GM12892 (cell line): ENCODE data around the gene LAMA5.

Experiments used
- DNase-seq: peaks from one replicate; pipeline ENCODE4 v3.0.0; 2011; ENCODE audit not compliant: insufficient read length
- FAIRE-seq: peaks from 2 replicates; lab custom pipeline; 2011; peaks lifted over from hg19 to GRCh38; lab: Jason Lieb, UNC
- POLR2A ChIP-seq: IDR thresholded peaks from 2 replicates; pipeline ENCODE4 v1.6.1; 2011; ENCODE audit warnings: low read depth, low read length, control low read depth
- POLR2AphosphoS5 ChIP-seq: IDR thresholded peaks from 2 replicates; pipeline ENCODE4 v1.6.1; 2011; ENCODE audit warnings: low read depth, low read length, control low read depth
- TAF1 ChIP-seq: IDR thresholded peaks from 2 replicates; pipeline ENCODE4 v1.6.1; 2011; ENCODE audit warnings: low read depth, mild to moderate bottlenecking, control low read depth, low read length, borderline replicate concordance

LAMA5 gene

DNA sequence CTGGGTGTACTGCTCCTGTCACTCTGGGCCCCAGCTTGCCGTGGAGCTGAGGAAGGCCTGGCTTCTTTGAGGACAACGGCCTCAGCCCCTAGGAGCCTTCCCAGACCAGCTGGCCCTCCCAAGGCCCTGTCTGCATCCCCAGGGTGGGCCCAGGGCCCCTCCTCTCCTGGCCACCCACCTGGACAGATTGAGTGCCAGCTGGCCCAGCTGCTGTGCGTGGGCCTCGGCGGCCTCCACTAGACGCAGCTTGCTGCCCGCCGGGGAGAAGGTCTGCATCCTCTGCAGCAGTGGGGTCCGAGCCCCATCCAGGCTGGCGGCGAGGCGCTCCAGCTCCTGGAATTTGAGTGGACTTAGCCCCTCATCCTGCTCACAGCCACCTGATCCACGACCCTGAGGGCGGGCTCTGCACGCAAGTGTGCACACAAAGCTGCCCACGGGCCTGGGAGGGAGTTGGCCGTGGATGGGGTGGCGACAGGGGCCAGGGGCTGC is 49.9 kb downstream of the LAMA5 start:
- FAIRE-seq: no peak
- TF ChIP-seq TAF1 (no peak), POLR2A (no peak), POLR2AphosphoS5 (no peak)
- no peak for DNase-seq

- TF ChIP-seq TAF1 (no peak), POLR2A (no peak), POLR2AphosphoS5 (no peak)
- DNase-seq (no peak), FAIRE-seq (no peak)
These were observed 50.6 kb downstream of the LAMA5 start for GRCh38 chr20:62316331-62317166.

DNA sequence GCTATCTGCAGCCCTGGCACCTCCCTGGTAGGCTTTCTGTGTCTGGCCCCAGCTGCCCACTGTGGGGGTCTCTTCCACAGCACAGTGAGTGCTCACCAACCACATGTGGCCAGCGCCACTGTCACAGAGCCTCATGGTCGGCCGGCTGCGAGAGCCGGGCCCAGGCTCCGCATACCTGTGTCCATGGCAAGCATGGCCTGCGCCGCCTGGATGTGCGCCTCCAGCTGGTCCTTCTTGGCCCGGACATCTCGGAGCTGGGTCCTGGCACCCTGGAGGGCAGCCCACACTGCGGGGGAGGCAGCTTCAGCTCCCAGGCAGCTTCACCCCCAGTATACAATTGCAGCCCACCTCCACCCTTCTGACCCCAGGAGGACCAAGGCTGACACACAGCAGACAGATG is 51.3 kb downstream of the LAMA5 start:
- TF ChIP-seq TAF1 (no peak), POLR2AphosphoS5 (no peak), POLR2A (no peak)
- FAIRE-seq (no peak), DNase-seq (no peak)

DNA sequence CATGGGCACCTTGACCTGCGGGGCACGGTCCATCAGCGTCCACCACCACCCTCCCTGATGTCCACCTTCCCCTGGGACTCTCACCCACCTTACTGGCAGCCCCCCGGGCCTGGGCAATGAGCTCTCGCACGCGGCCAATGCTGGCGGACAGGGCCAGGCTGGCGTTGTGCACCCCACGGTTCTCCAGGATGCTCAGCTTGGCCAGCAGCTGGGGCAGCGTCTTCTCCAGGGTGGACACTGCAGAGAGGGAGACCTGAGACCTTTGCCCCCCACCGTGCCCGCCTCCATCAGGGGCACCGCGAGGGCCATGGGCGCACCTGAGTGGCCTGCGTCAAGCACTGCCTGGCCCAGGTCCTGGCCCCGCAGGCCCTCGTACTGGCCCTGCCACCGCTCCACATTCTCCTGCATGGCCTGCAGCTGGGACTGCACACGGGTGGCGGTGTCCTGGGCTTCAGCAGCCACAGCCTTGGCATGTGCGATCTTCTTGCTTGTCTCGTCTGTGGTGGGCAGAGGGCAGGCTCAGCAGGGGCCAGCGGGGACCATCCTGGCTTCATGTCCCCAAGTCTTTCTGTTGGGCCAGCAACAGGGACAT is 52.3 kb downstream of the LAMA5 start:
- TF ChIP-seq TAF1 (no peak), POLR2A (no peak), POLR2AphosphoS5 (no peak)
- FAIRE-seq (no peak), DNase-seq (no peak)

GRCh38 chr20:62314339-62314638 is 52.8 kb downstream of the LAMA5 start:
- DNase-seq: no peak
- no peak for TF ChIP-seq TAF1
- no peak for TF ChIP-seq POLR2A
- TF ChIP-seq POLR2AphosphoS5: no peak
- FAIRE-seq: no peak

- FAIRE-seq (no peak), DNase-seq (no peak)
- no peak for TF ChIP-seq POLR2A
- no peak for TF ChIP-seq TAF1
- TF ChIP-seq POLR2AphosphoS5: no peak
These were observed 53.4 kb downstream of the LAMA5 start for GRCh38 chr20:62313460-62314338.

DNA sequence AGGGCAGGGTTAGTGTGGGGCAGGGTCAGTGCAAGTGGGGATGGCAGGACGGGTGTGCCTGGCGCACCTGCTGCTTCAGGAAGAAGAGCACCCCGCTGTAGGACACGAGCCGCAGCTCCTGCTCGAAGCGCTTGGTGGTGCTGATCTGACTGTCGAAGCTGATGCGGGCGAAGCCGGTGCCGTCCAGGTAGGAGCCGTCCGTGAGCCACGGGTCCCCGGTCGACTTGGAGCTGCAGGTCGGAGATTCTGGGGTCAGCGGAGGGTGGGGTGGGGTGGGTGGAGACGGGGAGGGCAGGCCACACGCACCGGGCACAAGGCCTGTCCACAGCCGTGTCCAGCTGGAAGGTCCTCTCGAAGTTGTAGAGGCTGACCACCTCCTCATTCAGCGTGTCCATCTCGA is 54.1 kb downstream of the LAMA5 start:
- FAIRE-seq: no peak
- DNase-seq: no peak
- TF ChIP-seq TAF1 (no peak), POLR2A (no peak), POLR2AphosphoS5 (no peak)

GRCh38 chr20:62312662-62312977 is 54.5 kb downstream of the LAMA5 start:
- no peak for DNase-seq
- TF ChIP-seq POLR2A (no peak), POLR2AphosphoS5 (no peak), TAF1 (no peak)
- no peak for FAIRE-seq

DNA sequence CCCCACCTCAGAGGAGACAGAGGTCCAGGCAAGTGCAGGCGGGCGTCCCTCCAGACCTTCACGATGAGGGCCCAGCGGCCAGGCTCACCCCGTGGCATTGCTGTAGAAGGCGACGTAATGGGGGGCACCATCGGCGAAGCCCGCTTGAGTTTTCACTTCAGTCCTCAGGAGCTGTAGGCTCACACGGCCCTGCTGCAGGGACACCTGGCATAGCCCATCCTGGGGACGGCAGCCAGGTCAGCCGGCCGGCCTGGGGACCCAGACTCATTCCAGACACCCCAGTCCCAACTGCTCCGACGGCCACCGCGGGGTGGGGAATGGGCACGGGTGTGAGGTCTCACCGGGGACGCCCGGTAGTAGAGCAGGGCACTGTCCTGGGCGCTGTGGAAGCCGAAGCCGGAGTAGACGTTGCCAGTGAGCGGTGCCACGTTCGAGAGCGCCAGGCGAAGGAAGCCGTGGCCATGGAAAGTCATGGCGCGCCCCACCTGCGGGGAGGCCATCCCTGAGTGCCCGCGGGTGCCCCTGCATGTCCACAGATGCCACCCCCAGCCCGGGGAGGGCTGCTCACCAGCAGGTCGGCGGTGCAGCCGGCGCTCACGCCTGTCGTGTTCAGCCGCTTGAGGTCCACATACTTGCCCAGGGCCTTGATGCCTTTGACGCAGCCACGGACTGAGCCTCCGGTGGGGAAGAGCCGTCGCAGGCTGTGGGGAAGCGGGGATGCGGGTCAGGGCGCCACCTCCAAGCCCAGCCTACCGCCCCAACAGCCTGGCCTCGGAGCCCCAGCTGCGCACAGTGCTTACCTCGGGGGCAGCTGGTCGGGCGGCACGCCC is 55.1 kb downstream of the LAMA5 start:
- no peak for FAIRE-seq
- no peak for TF ChIP-seq POLR2AphosphoS5

GRCh38 chr20:62311150-62311549 is 56.0 kb downstream of the LAMA5 start:
- no peak for DNase-seq
- FAIRE-seq: no peak
- TF ChIP-seq POLR2AphosphoS5 (no peak), TAF1 (no peak), POLR2A (no peak)

More for the DNA sequence above, 55.1 kb downstream of the LAMA5 start:
- DNase-seq: no peak

GRCh38 chr20:62310757-62311121 is 56.4 kb downstream of the LAMA5 start:
- no peak for FAIRE-seq
- DNase-seq: no peak
- TF ChIP-seq POLR2A: no peak
- no peak for TF ChIP-seq TAF1
- no peak for TF ChIP-seq POLR2AphosphoS5
